IMR-90 (cell line): ENCODE data around the gene KRTAP19-8. TPM values are rescaled to one million over a fixed set of nuclear protein-coding genes. Genes with fewer than 3 reads are reported as not detected.

Source experiments
- ATAC-seq: fragments of 200-7000 bp; cut with Tn5 transposase; 2 replicates; pipeline ENCODE4 v1.9.1; 2020; ENCODE audit warnings: low read depth, mild to moderate bottlenecking, moderate library complexity
- BruUV-seq: library from RNA; stranded (reverse); fragments of 400-500 nt; replicated peaks from 2 replicates; lab custom pipeline; 2021; lab: Mats Ljungman, UMichigan
- CTCF ChIA-PET: fragments of 300-600 bp; formaldehyde crosslinking; extraction: SDS; loops from one replicate; lab custom pipeline; 2021; ENCODE audit warnings: antibody characterized with exemption; lab: Yijun Ruan, JAX
- POLR2A ChIA-PET: fragments of 300-600 bp; sonication (Branson Sonifier 250); formaldehyde crosslinking; loops from one replicate; lab custom pipeline; 2022; ENCODE audit warnings: antibody characterized with exemption; ENCODE audit not compliant: unreplicated experiment; lab: Charles Lee
- DNase-seq: peaks from one replicate; pipeline ENCODE4 v3.0.0; 2013
- H2AFZ ChIP-seq: replicated peaks from 2 replicates; pipeline ENCODE3; 2013; ENCODE audit warnings: low read length, mild to moderate bottlenecking; ENCODE audit not compliant: poor library complexity
- H2AK5ac ChIP-seq: 2 replicates; pipeline ENCODE4 v1.6.1; 2013; ENCODE audit warnings: low read depth, low read length, inconsistent platforms
- H2AK9ac ChIP-seq: replicated peaks from 2 replicates; pipeline ENCODE3; 2013; ENCODE audit warnings: mild to moderate bottlenecking, low read depth, low read length, moderate library complexity; ENCODE audit not compliant: poor library complexity
- H2BK120ac ChIP-seq: 2 replicates; pipeline ENCODE4 v1.6.1; 2013; ENCODE audit warnings: low read depth, low read length, inconsistent platforms
- H2BK15ac ChIP-seq: 3 replicates; pipeline ENCODE4 v1.6.1; 2013; ENCODE audit warnings: low read depth, low read length, inconsistent platforms
- H2BK20ac ChIP-seq: 2 replicates; pipeline ENCODE4 v1.6.1; 2013; ENCODE audit warnings: low read depth, mild to moderate bottlenecking, inconsistent platforms, low read length, moderate library complexity
- H2BK5ac ChIP-seq: 2 replicates; pipeline ENCODE4 v1.6.1; 2013; ENCODE audit warnings: mild to moderate bottlenecking, low read depth, low read length, inconsistent platforms; ENCODE audit not compliant: poor library complexity, severe bottlenecking
- H3K14ac ChIP-seq: replicated peaks from 2 replicates; pipeline ENCODE4 v1.6.1; 2013; ENCODE audit warnings: low read depth, low read length, inconsistent platforms
- H3K18ac ChIP-seq: 2 replicates; pipeline ENCODE4 v1.6.1; 2013; ENCODE audit warnings: low read depth, low read length, control low read depth
- H3K23ac ChIP-seq: 2 replicates; pipeline ENCODE4 v1.6.1; 2013; ENCODE audit warnings: low read depth, low read length, inconsistent platforms
- H3K27ac ChIP-seq: 2 replicates; pipeline ENCODE4 v1.5.1; 2013; ENCODE audit warnings: mild to moderate bottlenecking, control low read depth, low read length; ENCODE audit not compliant: insufficient read depth
- H3K27me3 ChIP-seq: 2 replicates; pipeline ENCODE4 v1.6.1; 2013; ENCODE audit warnings: low read length; ENCODE audit not compliant: control insufficient read depth, insufficient read depth
- H3K36me3 ChIP-seq: 2 replicates; pipeline ENCODE4 v1.6.1; 2013; ENCODE audit warnings: low read length, mixed read lengths; ENCODE audit not compliant: control insufficient read depth, insufficient read depth
- H3K4ac ChIP-seq: 2 replicates; pipeline ENCODE4 v1.6.1; 2013; ENCODE audit warnings: low read depth, low read length, inconsistent platforms
- H3K4me1 ChIP-seq: 2 replicates; pipeline ENCODE4 v1.6.1; 2013; ENCODE audit warnings: low read length, mixed read lengths; ENCODE audit not compliant: control insufficient read depth, insufficient read depth
- H3K4me2 ChIP-seq: 2 replicates; pipeline ENCODE4 v1.6.1; 2013; ENCODE audit warnings: low read depth, mild to moderate bottlenecking, control low read depth, low read length, moderate library complexity
- H3K4me3 ChIP-seq: 2 replicates; pipeline ENCODE4 v1.5.1; 2013; ENCODE audit warnings: low read depth, mild to moderate bottlenecking, control low read depth, low read length, moderate library complexity; ENCODE audit not compliant: insufficient read depth
- H3K56ac ChIP-seq: 2 replicates; pipeline ENCODE4 v1.6.1; 2013; ENCODE audit warnings: low read length, inconsistent platforms; ENCODE audit not compliant: insufficient read depth; ENCODE audit errors: extremely low read depth
- H3K79me1 ChIP-seq, 2 experiments: 2 replicates each; pipeline ENCODE4 v1.6.1; 2013; ENCODE audit warnings: low read length in 2 of 2, inconsistent platforms in 1 of 2, low read depth in 1 of 2
- H3K9ac ChIP-seq: 2 replicates; pipeline ENCODE4 v1.6.1; 2013; ENCODE audit warnings: low read depth, low read length, control low read depth
- H3K9me1 ChIP-seq: 2 replicates; pipeline ENCODE4 v1.6.1; 2013; ENCODE audit warnings: low read length, inconsistent platforms; ENCODE audit not compliant: insufficient read depth
- H3K9me3 ChIP-seq: 2 replicates; pipeline ENCODE4 v1.6.1; 2013; ENCODE audit warnings: low read length; ENCODE audit not compliant: control insufficient read depth, insufficient read depth
- H4K20me1 ChIP-seq: 2 replicates; pipeline ENCODE4 v1.6.1; 2013; ENCODE audit warnings: low read length, inconsistent platforms; ENCODE audit not compliant: insufficient read depth
- H4K5ac ChIP-seq: 2 replicates; pipeline ENCODE4 v1.6.1; 2013; ENCODE audit warnings: mild to moderate bottlenecking, low read depth, low read length, control low read depth
- H4K8ac ChIP-seq, 2 experiments: 2 replicates each; pipeline ENCODE4 v1.6.1; 2013; ENCODE audit warnings: low read depth in 2 of 2, low read length in 2 of 2, control low read depth in 1 of 2, inconsistent platforms in 1 of 2
- H4K91ac ChIP-seq: 2 replicates; pipeline ENCODE4 v1.6.1; 2013; ENCODE audit warnings: low read depth, low read length, inconsistent platforms; ENCODE audit not compliant: insufficient read depth
- MAFK ChIP-seq: IDR thresholded peaks from 2 replicates; pipeline ENCODE4 v1.6.1; 2012; ENCODE audit warnings: low read depth, low read length, improper control_type of control experiment
- MAZ ChIP-seq: IDR thresholded peaks from 2 replicates; pipeline ENCODE4 v1.6.1; 2012; ENCODE audit warnings: low read depth, mild to moderate bottlenecking, low read length, improper control_type of control experiment, moderate library complexity, borderline replicate concordance
- MXI1 ChIP-seq: IDR thresholded peaks from 2 replicates; pipeline ENCODE4 v1.6.1; 2012; ENCODE audit warnings: low read depth, mild to moderate bottlenecking, low read length, moderate library complexity, borderline replicate concordance
- RCOR1 ChIP-seq: IDR thresholded peaks from 2 replicates; pipeline ENCODE4 v1.6.1; 2012; ENCODE audit warnings: mild to moderate bottlenecking, low read length, improper control_type of control experiment; ENCODE audit not compliant: insufficient replicate concordance
- SMC3 ChIP-seq: fragments of 150-350 bp; IDR thresholded peaks from 2 replicates; pipeline ENCODE4 v1.6.1; 2016; ENCODE audit warnings: low read depth, mild to moderate bottlenecking, antibody characterized with exemption, low read length, moderate library complexity
- WGBS, 2 experiments: methylation state at CpG; one replicate each; pipeline versions ENCODE4 v1.1.5 to v1.1.7; 2013; ENCODE audit warnings: missing lambda C conversion rate in 2 of 2; ENCODE audit not compliant: insufficient read length in 1 of 2; ENCODE audit errors: extremely low coverage in 2 of 2; 5-methylcytosine and 5-hydroxymethylcytosine counted together
- dilution Hi-C: fragments of 300-500 bp; cut with HindIII; formaldehyde crosslinking; loops from one replicate; pipeline ENCODE4 v1.14.3; 2018; ENCODE audit warnings: low sequenced_read_pairs; ENCODE audit not compliant: unreplicated experiment
- in situ Hi-C: fragments of 300-500 bp; cut with MboI; formaldehyde crosslinking; loops from 3 replicates; pipeline ENCODE4 v1.14.3; 2019; ENCODE audit warnings: low sequenced_read_pairs, inconsistent platforms, mixed read lengths
- intact Hi-C: fragments of 100-400 bp; cut with micrococcal nuclease; formaldehyde crosslinking; loops from 2 replicates; pipeline ENCODE4 v1.10.0; 2022
- polyA plus RNA-seq, 3 experiments: library from polyadenylated mRNA; depleted of rRNA; stranded (reverse); fragments of >200 nt; gene quantifications; 2 replicates each; pipeline ENCODE4 v1.2.3, GENCODE V29; 2012; ENCODE audit warnings: low replicate concordance in 1 of 3
- total RNA-seq: library from RNA; depleted of rRNA; stranded (reverse); fragments of >200 nt; gene quantifications from 2 replicates; pipeline ENCODE4 v1.2.3, GENCODE V29; 2012
- TF ChIP-seq, protein P1 (sequence below): fragments of 150-350 bp; IDR thresholded peaks from 2 replicates; pipeline ENCODE4 v1.6.1; 2017; ENCODE audit warnings: mild to moderate bottlenecking, antibody characterized with exemption, low read length, low read depth
- TF ChIP-seq, protein P2 (sequence below): conservative IDR thresholded peaks from 2 replicates; pipeline ENCODE4 v1.5.1; 2012; ENCODE audit warnings: mild to moderate bottlenecking, low read depth, low read length, improper control_type of control experiment

Gene KRTAP19-8
- total and polyA plus RNA-seq, 2 of the 4 experiments (the other 2 are of a cell fraction) = not detected

DNA sequence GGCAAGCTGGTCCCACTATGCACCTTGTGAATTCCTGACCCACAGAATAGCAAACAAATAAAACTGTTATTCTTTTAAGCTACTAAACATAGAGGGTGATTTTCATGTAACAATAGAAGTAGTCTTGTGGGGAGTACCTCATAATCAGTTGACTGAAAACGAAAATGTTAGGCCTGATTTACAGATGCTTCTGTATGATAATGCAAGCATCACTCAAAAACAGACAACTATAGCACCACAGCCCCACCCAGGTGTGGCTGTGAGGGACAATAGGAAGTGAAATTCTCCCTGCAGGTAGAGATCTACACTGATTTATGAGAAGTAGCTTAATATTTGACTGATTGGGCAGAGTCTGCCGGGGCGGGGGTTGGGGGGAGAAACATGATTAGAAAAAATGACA is 26.5 kb upstream of the KRTAP19-8 start:
- Histone ChIP-seq H3K56ac (no peak overlapping the region), H3K4me2 (no peak overlapping the region), H3K36me3 (no peaks in the 10 kb centered on the region), H4K20me1 (no peaks in the 10 kb centered on the region), H3K4me1 (no peaks in the 10 kb centered on the region), H4K8ac (no peak overlapping the region), H3K4me3 (no peak overlapping the region), H3K9me3 (no peaks in the 10 kb centered on the region), H3K14ac (no peak overlapping the region), H2BK5ac (no peak overlapping the region), H3K23ac (no peak overlapping the region), H3K27ac (no peak overlapping the region), H2AK5ac (no peak overlapping the region), H4K5ac (no peak overlapping the region), H3K27me3 (no peaks in the 10 kb centered on the region), H3K79me1 (no peaks in the 10 kb centered on the region), H2BK20ac (no peak overlapping the region), H2BK120ac (no peak overlapping the region), H4K91ac (no peak overlapping the region), H2AFZ (no peak overlapping the region), H3K18ac (no peak overlapping the region), H3K4ac (no peak overlapping the region), H3K9ac (no peak overlapping the region), H3K9me1 (no peaks in the 10 kb centered on the region), H2AK9ac (no peak overlapping the region), H2BK15ac (no peak overlapping the region)
- DNase-seq (no peak), ATAC-seq (no peak)
- ChIA-PET CTCF (no interaction called here), POLR2A (no interaction called here)
- intact Hi-C loops (no loop called here), dilution Hi-C loops (no loop called here), in situ Hi-C loops (no loop called here)
- TF ChIP-seq SMC3 (no peak), MAZ (no peak), RCOR1 (no peak), MAFK (no peak), MXI1 (no peak)
- TF ChIP-seq, protein P1, sequence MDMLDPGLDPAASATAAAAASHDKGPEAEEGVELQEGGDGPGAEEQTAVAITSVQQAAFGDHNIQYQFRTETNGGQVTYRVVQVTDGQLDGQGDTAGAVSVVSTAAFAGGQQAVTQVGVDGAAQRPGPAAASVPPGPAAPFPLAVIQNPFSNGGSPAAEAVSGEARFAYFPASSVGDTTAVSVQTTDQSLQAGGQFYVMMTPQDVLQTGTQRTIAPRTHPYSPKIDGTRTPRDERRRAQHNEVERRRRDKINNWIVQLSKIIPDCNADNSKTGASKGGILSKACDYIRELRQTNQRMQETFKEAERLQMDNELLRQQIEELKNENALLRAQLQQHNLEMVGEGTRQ = no peak
- TF ChIP-seq, protein P2, sequence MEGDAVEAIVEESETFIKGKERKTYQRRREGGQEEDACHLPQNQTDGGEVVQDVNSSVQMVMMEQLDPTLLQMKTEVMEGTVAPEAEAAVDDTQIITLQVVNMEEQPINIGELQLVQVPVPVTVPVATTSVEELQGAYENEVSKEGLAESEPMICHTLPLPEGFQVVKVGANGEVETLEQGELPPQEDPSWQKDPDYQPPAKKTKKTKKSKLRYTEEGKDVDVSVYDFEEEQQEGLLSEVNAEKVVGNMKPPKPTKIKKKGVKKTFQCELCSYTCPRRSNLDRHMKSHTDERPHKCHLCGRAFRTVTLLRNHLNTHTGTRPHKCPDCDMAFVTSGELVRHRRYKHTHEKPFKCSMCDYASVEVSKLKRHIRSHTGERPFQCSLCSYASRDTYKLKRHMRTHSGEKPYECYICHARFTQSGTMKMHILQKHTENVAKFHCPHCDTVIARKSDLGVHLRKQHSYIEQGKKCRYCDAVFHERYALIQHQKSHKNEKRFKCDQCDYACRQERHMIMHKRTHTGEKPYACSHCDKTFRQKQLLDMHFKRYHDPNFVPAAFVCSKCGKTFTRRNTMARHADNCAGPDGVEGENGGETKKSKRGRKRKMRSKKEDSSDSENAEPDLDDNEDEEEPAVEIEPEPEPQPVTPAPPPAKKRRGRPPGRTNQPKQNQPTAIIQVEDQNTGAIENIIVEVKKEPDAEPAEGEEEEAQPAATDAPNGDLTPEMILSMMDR = no peak
- no TSS peak for BruUV-seq
- WGBS, 2 experiments = no CpG with 5 or more reads among the region's 3 CpGs
